ENCODE measurements around the gene PRDM16.

DNA sequence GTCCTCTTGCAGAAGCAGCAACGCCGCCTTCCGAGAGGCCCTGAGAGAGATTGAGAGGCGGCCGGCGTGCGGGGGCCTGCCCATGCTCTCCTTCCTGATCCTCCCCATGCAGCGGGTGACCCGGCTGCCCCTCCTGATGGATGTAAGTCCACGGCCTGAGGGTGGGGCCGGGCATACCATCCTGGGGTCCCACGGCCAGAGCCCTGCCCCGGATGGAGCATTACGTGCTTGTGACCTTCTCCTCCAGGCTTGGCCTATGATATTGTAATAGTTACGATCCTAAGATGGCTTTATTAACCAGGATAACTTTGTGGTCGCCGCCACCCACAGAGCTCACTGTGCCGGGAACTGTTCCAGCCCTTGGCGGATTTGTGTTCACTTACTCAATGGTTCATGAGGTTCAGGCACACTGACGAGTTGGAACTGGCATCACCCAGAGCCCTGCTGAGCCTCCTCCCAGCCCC, 404.4 kb downstream of the PRDM16 start:
- no peak for TF ChIP-seq EZH2 (IDR thresholded peaks at IDR 0.05; ENCODE audit: borderline replicate concordance, low read length)
- no peak for TF ChIP-seq CTCF (IDR thresholded peaks at IDR 0.05; ENCODE audit: low read length)

Data from OCI-LY1 (cell line).